SK-N-SH treated with all-trans-retinoic acid at 6 μM for 48 hours (cell line): ENCODE results near the gene WASF2.

ENCODE experiments used
- ATAC-seq: fragments of 200-7000 bp; cut with Tn5 transposase; 3 replicates; pipeline ENCODE4 v1.9.1; 2020; ENCODE audit warnings: mild to moderate bottlenecking, moderate library complexity
- BACH2 ChIP-seq: fragments of 250-450 bp; sonication (Bioruptor Pico); IDR thresholded peaks from 2 replicates; pipeline ENCODE4 v1.9.0; 2021; ENCODE audit warnings: mild to moderate bottlenecking, borderline replicate concordance
- CREB5 ChIP-seq: fragments of 250-450 bp; sonication (Bioruptor Pico); IDR thresholded peaks from 2 replicates; pipeline ENCODE4 v1.5.1; 2020; ENCODE audit warnings: low read depth, mild to moderate bottlenecking, moderate library complexity
- CSDC2 ChIP-seq: fragments of 250-450 bp; sonication (Bioruptor Pico); IDR thresholded peaks from 2 replicates; pipeline ENCODE4 v1.5.0; 2020; ENCODE audit warnings: mild to moderate bottlenecking, moderate library complexity
- CSRNP3 ChIP-seq: fragments of 250-450 bp; sonication (Bioruptor Pico); IDR thresholded peaks from 2 replicates; pipeline ENCODE4 v1.5.1; 2021; ENCODE audit warnings: mild to moderate bottlenecking, moderate library complexity
- ESRRG ChIP-seq: fragments of 250-450 bp; sonication (Bioruptor Pico); IDR thresholded peaks from 2 replicates; pipeline ENCODE4 v1.6.1; 2021; ENCODE audit warnings: mild to moderate bottlenecking
- GLIS3 ChIP-seq: fragments of 250-450 bp; sonication (Bioruptor Pico); IDR thresholded peaks from 2 replicates; pipeline ENCODE4 v1.5.0; 2020; ENCODE audit warnings: mild to moderate bottlenecking, moderate library complexity
- ISL1 ChIP-seq: fragments of 250-450 bp; sonication (Bioruptor Pico); IDR thresholded peaks from 2 replicates; pipeline ENCODE4 v2.1.2; 2022; ENCODE audit warnings: mild to moderate bottlenecking, moderate library complexity
- OSR1 ChIP-seq: fragments of 250-450 bp; sonication (Bioruptor Pico); IDR thresholded peaks from 2 replicates; pipeline ENCODE4 v1.8.0; 2022; ENCODE audit warnings: moderate library complexity, mild to moderate bottlenecking, inconsistent platforms
- PATZ1 ChIP-seq: fragments of 250-450 bp; sonication (Bioruptor Pico); IDR thresholded peaks from 2 replicates; pipeline ENCODE4 v1.8.0; 2020; ENCODE audit warnings: mild to moderate bottlenecking, moderate library complexity, borderline replicate concordance
- POU6F1 ChIP-seq: fragments of 250-450 bp; sonication (Bioruptor Pico); IDR thresholded peaks from 2 replicates; pipeline ENCODE4 v1.8.0; 2021; ENCODE audit warnings: low read depth, mild to moderate bottlenecking, moderate library complexity, borderline replicate concordance
- PPARA ChIP-seq: fragments of 250-450 bp; sonication (Bioruptor Pico); IDR thresholded peaks from 2 replicates; pipeline ENCODE4 v1.5.0; 2020; ENCODE audit warnings: mild to moderate bottlenecking, borderline replicate concordance
- RARB ChIP-seq: fragments of 250-450 bp; sonication (Bioruptor Pico); IDR thresholded peaks from 2 replicates; pipeline ENCODE4 v1.8.0; 2021; ENCODE audit warnings: mild to moderate bottlenecking, moderate library complexity
- SNAI2 ChIP-seq: fragments of 250-450 bp; sonication (Bioruptor Pico); IDR thresholded peaks from 2 replicates; pipeline ENCODE4 v1.5.0; 2020; ENCODE audit warnings: mild to moderate bottlenecking, moderate library complexity
- TCF4 ChIP-seq: fragments of 250-450 bp; sonication (Bioruptor Pico); IDR thresholded peaks from 2 replicates; pipeline ENCODE4 v1.8.0; 2021; ENCODE audit warnings: mild to moderate bottlenecking, moderate library complexity, borderline replicate concordance
- TOX ChIP-seq: fragments of 250-450 bp; sonication (Bioruptor Pico); IDR thresholded peaks from 2 replicates; pipeline ENCODE4 v1.8.0; 2021; ENCODE audit warnings: mild to moderate bottlenecking, moderate library complexity, borderline replicate concordance
- TSHZ2 ChIP-seq: fragments of 250-450 bp; sonication (Bioruptor Pico); IDR thresholded peaks from 2 replicates; pipeline ENCODE4 v1.5.0; 2020; ENCODE audit warnings: mild to moderate bottlenecking, moderate library complexity
- ZC3H10 ChIP-seq: fragments of 250-450 bp; sonication (Bioruptor Pico); IDR thresholded peaks from 2 replicates; pipeline ENCODE4 v1.5.1; 2021; ENCODE audit warnings: mild to moderate bottlenecking, moderate library complexity
- ZFP30 ChIP-seq: fragments of 450-650 bp; formaldehyde crosslinking; IDR thresholded peaks from 2 replicates; pipeline ENCODE4 v1.5.0; 2022; ENCODE audit warnings: mild to moderate bottlenecking, moderate library complexity
- ZNF565 ChIP-seq: fragments of 450-650 bp; formaldehyde crosslinking; conservative IDR thresholded peaks from 2 replicates; pipeline ENCODE4 v1.5.0; 2020; ENCODE audit warnings: low read depth, mild to moderate bottlenecking, moderate library complexity
- ZNF70 ChIP-seq: fragments of 450-650 bp; formaldehyde crosslinking; IDR thresholded peaks from 2 replicates; pipeline ENCODE4 v1.5.0; 2020; ENCODE audit warnings: mild to moderate bottlenecking, moderate library complexity
- ZNF8 ChIP-seq: fragments of 450-650 bp; formaldehyde crosslinking; IDR thresholded peaks from 2 replicates; pipeline ENCODE4 v1.5.0; 2020; ENCODE audit warnings: mild to moderate bottlenecking, moderate library complexity

WASF2 gene

GRCh38 chr1:27515626-27516025 lies 25.7 kb upstream of the WASF2 start:
- ATAC-seq, result no peak
- no peak for TF ChIP-seq TSHZ2 (CRISPR knock-in tag)
- no peak for TF ChIP-seq TOX
- no peak for TF ChIP-seq ZNF70 (CRISPR knock-in tag)
- TF ChIP-seq PPARA, result no peak
- no peak for TF ChIP-seq ZC3H10 (CRISPR knock-in tag)
- TF ChIP-seq BACH2 (CRISPR knock-in tag), result no peak
- TF ChIP-seq ESRRG (CRISPR knock-in tag), result no peak
- TF ChIP-seq ZFP30 (CRISPR knock-in tag), result no peak
- TF ChIP-seq CSDC2 (CRISPR knock-in tag), result no peak
- TF ChIP-seq ZNF565 (CRISPR knock-in tag), result no peak
- TF ChIP-seq POU6F1 (CRISPR knock-in tag), result no peak
- TF ChIP-seq ISL1 (CRISPR knock-in tag), result no peak
- TF ChIP-seq CREB5, result no peak
- TF ChIP-seq SNAI2, result no peak
- no peak for TF ChIP-seq ZNF8 (CRISPR knock-in tag)
- no peak for TF ChIP-seq GLIS3 (CRISPR knock-in tag)
- TF ChIP-seq RARB (CRISPR knock-in tag), result no peak
- no peak for TF ChIP-seq OSR1 (CRISPR knock-in tag)

- ATAC-seq, result no peak
- no peak for TF ChIP-seq TCF4 (CRISPR knock-in tag)
- TF ChIP-seq CSRNP3, result no peak
- TF ChIP-seq PATZ1, result no peak
- no peak for TF ChIP-seq OSR1 (CRISPR knock-in tag)
- TF ChIP-seq ZNF565 (CRISPR knock-in tag), result no peak
- no peak for TF ChIP-seq ZNF70 (CRISPR knock-in tag)
Measured at GRCh38 chr1:27513958-27514357, 24.0 kb upstream of the WASF2 start.

GRCh38 chr1:27513528-27513927 lies 23.6 kb upstream of the WASF2 start:
- ATAC-seq, result no peak
- no peak for TF ChIP-seq OSR1 (CRISPR knock-in tag)
- TF ChIP-seq TOX, result no peak
- TF ChIP-seq BACH2 (CRISPR knock-in tag), result no peak
- no peak for TF ChIP-seq ZC3H10 (CRISPR knock-in tag)
- TF ChIP-seq GLIS3 (CRISPR knock-in tag), result no peak
- no peak for TF ChIP-seq PATZ1
- TF ChIP-seq ZFP30 (CRISPR knock-in tag), result no peak
- no peak for TF ChIP-seq CSRNP3
- no peak for TF ChIP-seq ZNF8 (CRISPR knock-in tag)
- TF ChIP-seq RARB (CRISPR knock-in tag), result no peak
- no peak for TF ChIP-seq POU6F1 (CRISPR knock-in tag)
- no peak for TF ChIP-seq CREB5
- no peak for TF ChIP-seq TCF4 (CRISPR knock-in tag)
- TF ChIP-seq SNAI2, result no peak
- TF ChIP-seq PPARA, result no peak
